HCT116 (cell line): ENCODE data around the gene NRP1. TPM values are rescaled to one million over a fixed set of nuclear protein-coding genes. Genes with fewer than 3 reads are reported as not detected.

ENCODE experiments used
- ATAC-seq: fragments of 200-7000 bp; cut with Tn5 transposase; 2 replicates; pipeline ENCODE4 v1.9.1; 2020; ENCODE audit warnings: mild to moderate bottlenecking, moderate library complexity
- BruUV-seq: library from RNA; stranded (reverse); fragments of 400-500 nt; replicated peaks from 2 replicates; lab custom pipeline; 2021; lab: Mats Ljungman, UMichigan
- CTCF ChIA-PET: fragments of 300-600 bp; sonication (Branson Sonifier 250); formaldehyde crosslinking; loops from one replicate; lab custom pipeline; 2021; ENCODE audit warnings: antibody characterized with exemption; lab: Charles Lee
- POLR2A ChIA-PET: fragments of 300-600, 350-600 bp; sonication (Branson Sonifier 250); formaldehyde crosslinking; loops from one replicate; lab custom pipeline; 2021; ENCODE audit warnings: antibody characterized with exemption; lab: Charles Lee
- RAD21 ChIA-PET, 2 experiments: fragments of 300-600 bp; sonication (Branson Sonifier 250); formaldehyde crosslinking; loops; one replicate each; lab custom pipeline; 2023; ENCODE audit warnings: low total read pairs in 2 of 2; ENCODE audit not compliant: uncharacterized antibody in 2 of 2, unreplicated experiment in 2 of 2, low non-redundant PET in 1 of 2; lab: Charles Lee
- DNase-seq: peaks from one replicate; pipeline ENCODE4 v3.0.0-alpha.2; 2010; ENCODE audit warnings: low read depth, low spot score
- H2AFZ ChIP-seq: fragments of 200-600 bp; shearing (Covaris generic), sonication (generic); 2 replicates; pipeline ENCODE4 v1.6.1; 2017; ENCODE audit warnings: low read depth, mixed run types, mixed read lengths, antibody characterized with exemption, low read length; ENCODE audit not compliant: poor library complexity, severe bottlenecking
- H3K27ac ChIP-seq: 2 replicates; pipeline ENCODE4 v1.5.1; 2012; ENCODE audit warnings: low read depth, low read length
- H3K27me3 ChIP-seq: fragments of 200-600 bp; sonication (generic); 2 replicates; pipeline ENCODE4 v1.6.1; 2016; ENCODE audit warnings: mixed run types, low read length, mixed read lengths; ENCODE audit not compliant: insufficient read depth
- H3K36me3 ChIP-seq, 2 experiments: fragments of 200-500 bp in 1 of 2; fragments of 200-600 bp in 1 of 2; sonication (Bioruptor generic) in 1 of 2; sonication (generic) in 1 of 2; 2 replicates each; pipeline versions ENCODE4 v1.5.1 to v1.6.1; 2014 to 2016; ENCODE audit warnings: low read length in 2 of 2, inconsistent platforms in 1 of 2, mixed read lengths in 1 of 2, mixed run types in 1 of 2; ENCODE audit not compliant: insufficient read depth in 2 of 2, control insufficient read depth in 1 of 2
- H3K4me1 ChIP-seq, 2 experiments: fragments of 200-600 bp in 1 of 2; sonication (generic) in 1 of 2; 2 replicates each; pipeline versions ENCODE4 v1.5.1 to v1.6.1; 2012 to 2017; ENCODE audit warnings: low read length in 2 of 2, inconsistent platforms in 1 of 2, mild to moderate bottlenecking in 1 of 2, mixed read lengths in 1 of 2, mixed run types in 1 of 2, moderate library complexity in 1 of 2; ENCODE audit not compliant: insufficient read depth in 2 of 2, control insufficient read depth in 1 of 2
- H3K4me2 ChIP-seq: fragments of 200-600 bp; sonication (generic); 2 replicates; pipeline ENCODE4 v1.6.1; 2017; ENCODE audit warnings: mixed run types, low read length, mixed read lengths
- H3K4me3 ChIP-seq, 2 experiments: fragments of 200-600 bp in 1 of 2; sonication (generic) in 1 of 2; replicated peaks in 1 of 2; 2 replicates each; pipeline ENCODE4 v1.5.1; 2011 to 2016; ENCODE audit warnings: low read length in 2 of 2, control low read depth in 1 of 2, low read depth in 1 of 2, mild to moderate bottlenecking in 1 of 2, mixed read lengths in 1 of 2, mixed run types in 1 of 2
- H3K79me2 ChIP-seq: fragments of 200-600 bp; sonication (generic); 2 replicates; pipeline ENCODE4 v1.6.1; 2017; ENCODE audit warnings: mild to moderate bottlenecking, mixed run types, low read length, moderate library complexity, mixed read lengths; ENCODE audit not compliant: insufficient read depth
- H3K9ac ChIP-seq: fragments of 200-600 bp; sonication (generic); 2 replicates; pipeline ENCODE4 v1.6.1; 2016; ENCODE audit warnings: low read length, mixed read lengths
- H3K9me2 ChIP-seq: fragments of 200-600 bp; sonication (generic), shearing (Covaris generic); 2 replicates; pipeline ENCODE4 v1.6.1; 2017; ENCODE audit warnings: mixed run types, mild to moderate bottlenecking, moderate library complexity; ENCODE audit not compliant: insufficient read depth
- H3K9me3 ChIP-seq, 2 experiments: fragments of 200-500 bp in 1 of 2; fragments of 200-600 bp in 1 of 2; sonication (Bioruptor generic) in 1 of 2; sonication (generic) in 1 of 2; 2 replicates each; pipeline ENCODE4 v1.6.1; 2014 to 2017; ENCODE audit warnings: low read length in 2 of 2, mixed read lengths in 2 of 2, inconsistent platforms in 1 of 2, low read depth in 1 of 2, mild to moderate bottlenecking in 1 of 2, mixed run types in 1 of 2, moderate library complexity in 1 of 2; ENCODE audit not compliant: control insufficient read depth in 1 of 2, insufficient read depth in 1 of 2
- H4K20me1 ChIP-seq: fragments of 200-600 bp; sonication (generic), shearing (Covaris generic); 2 replicates; pipeline ENCODE4 v1.6.1; 2017; ENCODE audit warnings: mixed run types, mild to moderate bottlenecking, moderate library complexity; ENCODE audit not compliant: insufficient read depth
- CBX3 ChIP-seq: IDR thresholded peaks from 2 replicates; pipeline ENCODE4 v1.6.1; 2012; ENCODE audit warnings: low read depth
- CEBPB ChIP-seq: IDR thresholded peaks from 2 replicates; pipeline ENCODE4 v1.6.1; 2012; ENCODE audit warnings: low read depth
- CTCF ChIP-seq, 3 experiments: fragments of 200-600 bp in 1 of 3; sonication (generic) in 1 of 3; IDR thresholded peaks in 2 of 3; conservative IDR thresholded peaks in 1 of 3; 2 replicates each; pipeline ENCODE4 v1.5.1; 2012 to 2017; ENCODE audit warnings: low read depth in 2 of 3, low read length in 2 of 3, antibody characterized with exemption in 1 of 3, borderline replicate concordance in 1 of 3, control low read depth in 1 of 3, mild to moderate bottlenecking in 1 of 3, mixed read lengths in 1 of 3, mixed run types in 1 of 3, moderate library complexity in 1 of 3; ENCODE audit not compliant: insufficient read depth in 1 of 3
- EGR1 ChIP-seq: IDR thresholded peaks from 2 replicates; pipeline ENCODE4 v1.6.1; 2012; ENCODE audit warnings: low read depth
- ELF1 ChIP-seq: IDR thresholded peaks from 2 replicates; pipeline ENCODE4 v1.6.1; 2012; ENCODE audit warnings: low read depth, borderline replicate concordance
- EZH2 ChIP-seq: fragments of 200-600 bp; sonication (generic); IDR thresholded peaks from 2 replicates; pipeline ENCODE4 v1.6.1; 2017; ENCODE audit warnings: antibody characterized with exemption, mixed run types
- EZH2phosphoT487 ChIP-seq: fragments of 200-600 bp; IDR thresholded peaks from 2 replicates; pipeline ENCODE4 v1.6.1; 2018; ENCODE audit warnings: antibody characterized with exemption, borderline replicate concordance
- FOSL1 ChIP-seq: IDR thresholded peaks from 2 replicates; pipeline ENCODE4 v1.6.1; 2012; ENCODE audit warnings: low read depth
- JUND ChIP-seq: IDR thresholded peaks from 2 replicates; pipeline ENCODE4 v1.6.1; 2012
- SP1 ChIP-seq: IDR thresholded peaks from 2 replicates; pipeline ENCODE4 v1.6.1; 2012; ENCODE audit warnings: low read depth
- SRF ChIP-seq: IDR thresholded peaks from 2 replicates; pipeline ENCODE4 v1.6.1; 2012; ENCODE audit warnings: low read depth
- TCF7L2 ChIP-seq: IDR thresholded peaks from 2 replicates; pipeline ENCODE4 v1.7.0; 2011; ENCODE audit warnings: borderline replicate concordance, inconsistent platforms; ENCODE audit not compliant: insufficient read depth, insufficient read length; ENCODE audit errors: extremely low read depth
- ZBTB33 ChIP-seq: IDR thresholded peaks from 2 replicates; pipeline ENCODE4 v1.6.1; 2011; ENCODE audit warnings: mild to moderate bottlenecking, low read length, moderate library complexity; ENCODE audit not compliant: insufficient replicate concordance; ENCODE audit errors: extremely low read depth
- ZNF274 ChIP-seq: fragments of 200-500 bp; sonication (Bioruptor generic); IDR thresholded peaks from 2 replicates; pipeline ENCODE4 v1.6.1; 2014; ENCODE audit warnings: mild to moderate bottlenecking, low read depth, low read length, inconsistent platforms
- intact Hi-C: fragments of 100-400 bp; cut with micrococcal nuclease; formaldehyde crosslinking; loops from 2 replicates; pipeline ENCODE4 v1.10.0; 2022
- total RNA-seq: library from RNA; stranded (reverse); gene quantifications from one replicate; pipeline ENCODE4 v1.2.1, GENCODE V29; 2021; ENCODE audit not compliant: unreplicated experiment

Gene NRP1
- total RNA-seq, 1 experiment from 2014 or later = 3.8 TPM

GRCh38 chr10:33307835-33308234, 26.6 kb downstream of the NRP1 start:
- H3K36me3 ChIP-seq = no peaks in the 10 kb centered on the region
- H3K4me2 ChIP-seq = no peak overlapping the region
- DNase-seq = no peak
- ChIA-PET POLR2A (no interaction called here), CTCF (no interaction called here), RAD21 (no interaction called here)
- H3K4me1 ChIP-seq = no peaks in the 10 kb centered on the region
- no peak overlapping the region for H3K9ac ChIP-seq
- H2AFZ ChIP-seq = no peak overlapping the region
- TF ChIP-seq CTCF (IDR thresholded peaks at IDR 0.05 in 2 of 3, conservative IDR thresholded peaks at IDR 0.05 in 1 of 3; ENCODE audit: borderline replicate concordance in 1 of 3, insufficient read depth in 1 of 3, low read depth in 2 of 3, low read length in 2 of 3) = no peak
- no peak for TF ChIP-seq TCF7L2
- TF ChIP-seq EGR1 = no peak
- TF ChIP-seq EZH2phosphoT487 = no peak
- ATAC-seq = no peak
- H3K9me2 ChIP-seq = no peaks in the 10 kb centered on the region
- no peaks in the 10 kb centered on the region for H3K79me2 ChIP-seq
- H4K20me1 ChIP-seq = no peaks in the 10 kb centered on the region
- H3K9me3 ChIP-seq = no peaks in the 10 kb centered on the region
- no peaks in the 10 kb centered on the region for H3K27me3 ChIP-seq
- intact Hi-C loops = no loop called here
- H3K4me3 ChIP-seq = no peak overlapping the region
- BruUV-seq = no TSS peak
- no peak overlapping the region for H3K27ac ChIP-seq

- ChIA-PET CTCF (interaction anchor here (1.1 kb wide), 1 partner anchor 21 kb away, joined by 3 read pairs; no protein-coding TSS in a partner anchor), RAD21 (no interaction called here), POLR2A (no interaction called here)
- Histone ChIP-seq H3K4me3 (no peak overlapping the region), H3K9me3 (no peaks in the 10 kb centered on the region), H4K20me1 (no peaks in the 10 kb centered on the region), H3K4me2 (no peak overlapping the region), H3K36me3 (no peaks in the 10 kb centered on the region), H3K9me2 (no peaks in the 10 kb centered on the region), H3K27me3 (no peaks in the 10 kb centered on the region), H3K4me1 (no peaks in the 10 kb centered on the region), H3K27ac (no peak overlapping the region), H2AFZ (no peak overlapping the region), H3K79me2 (no peaks in the 10 kb centered on the region), H3K9ac (no peak overlapping the region)
- no peak for DNase-seq
- no peak for ATAC-seq
- TF ChIP-seq FOSL1 = no peak
- TF ChIP-seq CEBPB = no peak
- TF ChIP-seq CBX3 = no peak
- TF ChIP-seq ZNF274 = no peak
- TF ChIP-seq JUND = no peak
- no peak for TF ChIP-seq ELF1
- TF ChIP-seq SP1 = no peak
- TF ChIP-seq EZH2 = no peak
- no peak for TF ChIP-seq ZBTB33
- no peak for TF ChIP-seq SRF
- no peak for TF ChIP-seq EGR1
- no TSS peak for BruUV-seq
- intact Hi-C loops = no loop called here
Observed at GRCh38 chr10:33306701-33307519, 27.6 kb downstream of the NRP1 start.
